ENCODE results near the gene NTN1.

DNA sequence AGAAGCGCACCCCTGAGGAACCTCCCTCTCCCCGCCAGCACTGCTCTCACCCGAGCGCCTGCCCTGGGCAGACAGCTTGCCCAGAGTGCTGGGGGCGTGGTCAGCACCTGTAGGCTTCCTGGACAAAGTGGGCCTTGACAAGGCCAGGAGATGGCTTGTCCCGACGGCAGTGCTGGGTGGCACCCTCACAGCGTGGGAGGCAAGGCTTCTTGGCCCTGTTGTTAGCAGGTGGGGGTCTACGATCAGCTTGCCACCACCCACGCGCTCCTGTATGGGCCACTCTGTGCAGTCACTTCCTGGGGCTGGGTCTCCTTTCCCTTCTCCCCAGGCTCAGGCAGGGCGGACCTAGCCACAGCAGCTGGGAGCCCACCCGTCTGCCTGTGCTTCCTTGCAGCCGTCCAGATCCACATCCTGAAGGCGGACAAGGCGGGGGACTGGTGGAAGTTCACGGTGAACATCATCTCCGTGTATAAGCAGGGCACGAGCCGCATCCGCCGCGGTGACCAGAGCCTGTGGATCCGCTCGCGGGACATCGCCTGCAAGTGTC lies 218.0 kb downstream of the NTN1 start:
- TF ChIP-seq SRF (IDR thresholded peaks at IDR 0.05; ENCODE audit: low read depth) (no peak), ZNF274 (IDR thresholded peaks at IDR 0.05; ENCODE audit: low read depth, low read length) (no peak), POLR2A (IDR thresholded peaks at IDR 0.05; ENCODE audit: borderline replicate concordance, extremely low read depth, insufficient read depth, insufficient read length) (no peak), CEBPB (IDR thresholded peaks at IDR 0.05; ENCODE audit: low read depth) (no peak), ELF1 (IDR thresholded peaks at IDR 0.05; ENCODE audit: borderline replicate concordance, low read depth) (no peak)
- TF ChIP-seq, protein P1, sequence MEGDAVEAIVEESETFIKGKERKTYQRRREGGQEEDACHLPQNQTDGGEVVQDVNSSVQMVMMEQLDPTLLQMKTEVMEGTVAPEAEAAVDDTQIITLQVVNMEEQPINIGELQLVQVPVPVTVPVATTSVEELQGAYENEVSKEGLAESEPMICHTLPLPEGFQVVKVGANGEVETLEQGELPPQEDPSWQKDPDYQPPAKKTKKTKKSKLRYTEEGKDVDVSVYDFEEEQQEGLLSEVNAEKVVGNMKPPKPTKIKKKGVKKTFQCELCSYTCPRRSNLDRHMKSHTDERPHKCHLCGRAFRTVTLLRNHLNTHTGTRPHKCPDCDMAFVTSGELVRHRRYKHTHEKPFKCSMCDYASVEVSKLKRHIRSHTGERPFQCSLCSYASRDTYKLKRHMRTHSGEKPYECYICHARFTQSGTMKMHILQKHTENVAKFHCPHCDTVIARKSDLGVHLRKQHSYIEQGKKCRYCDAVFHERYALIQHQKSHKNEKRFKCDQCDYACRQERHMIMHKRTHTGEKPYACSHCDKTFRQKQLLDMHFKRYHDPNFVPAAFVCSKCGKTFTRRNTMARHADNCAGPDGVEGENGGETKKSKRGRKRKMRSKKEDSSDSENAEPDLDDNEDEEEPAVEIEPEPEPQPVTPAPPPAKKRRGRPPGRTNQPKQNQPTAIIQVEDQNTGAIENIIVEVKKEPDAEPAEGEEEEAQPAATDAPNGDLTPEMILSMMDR (IDR thresholded peaks at IDR 0.05 in 2 of 3, conservative IDR thresholded peaks at IDR 0.05 in 1 of 3; ENCODE audit: borderline replicate concordance in 1 of 3, insufficient read depth in 1 of 3, low read depth in 2 of 3, low read length in 2 of 3): no peak

All from HCT116 (cell line).